Upper lobe of left lung (tissue), 6 donors: ENCODE data around the gene WNK1. TPM values are rescaled to one million over a fixed set of nuclear protein-coding genes. Genes with fewer than 3 reads are reported as not detected.

Experiments
- ATAC-seq, 2 donors: fragments of 200-7000 bp; cut with Tn5 transposase; one replicate each; pipeline ENCODE4 v1.9.1; 2022; ENCODE audit warnings: mild to moderate bottlenecking in 2 of 2, moderate library complexity in 2 of 2; ENCODE audit not compliant: low FRiP score in 2 of 2
- DNase-seq, 2 donors: peaks; one replicate each; pipeline ENCODE4 v3.0.0-alpha.2; 2019 to 2020
- H3K27ac ChIP-seq, 4 donors: fragments of 200-600 bp; sonication (generic); one replicate each; pipeline ENCODE4 v1.5.1; 2016 to 2019
- H3K27me3 ChIP-seq, 4 donors: fragments of 200-600 bp; sonication (generic); one replicate each; pipeline ENCODE4 v1.5.1; 2017 to 2019
- H3K36me3 ChIP-seq, 4 donors: fragments of 200-600 bp; sonication (generic); one replicate each; pipeline ENCODE4 v1.5.1; 2016 to 2019
- H3K4me1 ChIP-seq, 4 donors: fragments of 200-600 bp; sonication (generic); one replicate each; pipeline ENCODE4 v1.5.1; 2018 to 2019
- H3K4me3 ChIP-seq, 4 donors: fragments of 200-600 bp; sonication (generic); one replicate each; pipeline ENCODE4 v1.5.1; 2017 to 2019; ENCODE audit warnings: mild to moderate bottlenecking in 2 of 4, moderate library complexity in 1 of 4
- H3K9me3 ChIP-seq, 4 donors: fragments of 200-600 bp; sonication (generic); one replicate each; pipeline ENCODE4 v1.5.1; 2018 to 2019
- EP300 ChIP-seq, 4 donors: sonication (generic); formaldehyde crosslinking; IDR thresholded peaks; one replicate each; pipeline ENCODE4 v1.5.1; 2017; ENCODE audit warnings: antibody characterized with exemption in 4 of 4, control low read depth in 2 of 4
- POLR2A ChIP-seq, 4 donors: fragments of 450-650 bp; IDR thresholded peaks; one replicate each; pipeline ENCODE4 v1.5.1; 2016 to 2017; ENCODE audit warnings: antibody characterized with exemption in 4 of 4, mild to moderate bottlenecking in 2 of 4
- POLR2AphosphoS5 ChIP-seq, 2 donors: sonication (generic); formaldehyde crosslinking; IDR thresholded peaks; one replicate each; pipeline ENCODE4 v1.5.1; 2017; ENCODE audit warnings: antibody characterized with exemption in 2 of 2
- WGBS, 2 donors: methylation state at CpG; one replicate each; pipeline ENCODE4 v1.1.5; 2017 to 2018; 5-methylcytosine and 5-hydroxymethylcytosine counted together
- total RNA-seq, 6 donors: library from RNA; depleted of rRNA in 4 of 6; stranded (reverse); fragments of >200 nt in 4 of 6; gene quantifications; one replicate each; pipeline versions ENCODE4 v1.1.0 to v1.2.1, GENCODE V29; 2016 to 2021
- TF ChIP-seq, protein P1 (sequence below), 6 experiments: fragments of 450-650 bp in 4 of 6; fragments of 200-600 bp in 2 of 6; sonication (generic) in 2 of 6; IDR thresholded peaks; one replicate each; pipeline ENCODE4 v1.5.1; 2016 to 2019; ENCODE audit warnings: antibody characterized with exemption in 6 of 6
- donor health status: DM: no; HTN: no; CAD: no; lungs with moderate emphysema.
- donor health status: DM: no; HTN: yes; CAD: no; lungs with severe emphysema.

WNK1 gene
- total RNA-seq, 6 donors from 2014 or later: 184 to 288 (median 245) TPM

DNA sequence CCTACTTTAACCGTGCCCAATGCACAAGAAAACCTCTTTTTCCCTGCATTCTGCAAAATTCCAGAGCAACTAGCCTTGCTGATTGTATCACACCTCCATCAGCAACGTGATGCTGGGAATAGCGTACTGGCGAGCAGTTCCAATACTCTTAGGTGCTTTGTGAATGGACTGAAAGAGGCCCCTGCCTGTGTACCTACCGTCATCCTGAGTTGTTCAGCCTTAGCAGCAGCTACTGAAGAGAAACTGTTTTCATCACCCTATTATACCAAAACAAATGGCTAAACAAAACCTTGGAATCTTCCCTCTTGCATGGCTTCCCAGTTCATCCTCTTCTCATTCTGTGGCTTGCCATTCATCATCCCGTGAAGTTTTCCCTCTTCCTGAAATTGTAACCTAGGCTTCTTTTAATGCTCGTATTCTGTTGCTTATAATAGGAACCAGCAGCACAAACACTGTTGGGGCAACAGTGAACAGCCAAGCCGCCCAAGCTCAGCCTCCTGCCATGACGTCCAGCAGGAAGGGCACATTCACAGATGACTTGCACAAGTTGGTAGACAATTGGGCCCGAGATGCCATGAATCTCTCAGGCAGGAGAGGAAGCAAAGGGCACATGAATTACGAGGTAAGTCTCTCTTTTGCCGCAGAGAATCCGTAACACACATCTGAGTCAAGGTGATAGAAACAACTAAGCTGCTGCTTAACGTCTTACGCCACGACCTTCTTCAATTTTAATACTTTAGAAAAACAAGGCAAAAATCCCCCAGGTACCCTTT, 155.2 kb downstream of the WNK1 start:
- 70 to 71% methylated on average over 16 of the region's 16 CpGs for WGBS, 2 donors
- Histone ChIP-seq H3K4me3 (no peak overlapping the region), H3K36me3 (peaks cover 31 to 96% (median 59%) of the 10 kb centered on the region in 4 donors), H3K27ac (no peak overlapping the region), H3K4me1 (peaks cover 7 to 23% (median 13%) of the 10 kb centered on the region in 4 donors), H3K9me3 (no peaks in the 10 kb centered on the region), H3K27me3 (no peaks in the 10 kb centered on the region)
- DNase-seq (no peak), ATAC-seq (no peak)
- TF ChIP-seq POLR2A (IDR thresholded peaks at IDR 0.05): no peak
- TF ChIP-seq, protein P1, sequence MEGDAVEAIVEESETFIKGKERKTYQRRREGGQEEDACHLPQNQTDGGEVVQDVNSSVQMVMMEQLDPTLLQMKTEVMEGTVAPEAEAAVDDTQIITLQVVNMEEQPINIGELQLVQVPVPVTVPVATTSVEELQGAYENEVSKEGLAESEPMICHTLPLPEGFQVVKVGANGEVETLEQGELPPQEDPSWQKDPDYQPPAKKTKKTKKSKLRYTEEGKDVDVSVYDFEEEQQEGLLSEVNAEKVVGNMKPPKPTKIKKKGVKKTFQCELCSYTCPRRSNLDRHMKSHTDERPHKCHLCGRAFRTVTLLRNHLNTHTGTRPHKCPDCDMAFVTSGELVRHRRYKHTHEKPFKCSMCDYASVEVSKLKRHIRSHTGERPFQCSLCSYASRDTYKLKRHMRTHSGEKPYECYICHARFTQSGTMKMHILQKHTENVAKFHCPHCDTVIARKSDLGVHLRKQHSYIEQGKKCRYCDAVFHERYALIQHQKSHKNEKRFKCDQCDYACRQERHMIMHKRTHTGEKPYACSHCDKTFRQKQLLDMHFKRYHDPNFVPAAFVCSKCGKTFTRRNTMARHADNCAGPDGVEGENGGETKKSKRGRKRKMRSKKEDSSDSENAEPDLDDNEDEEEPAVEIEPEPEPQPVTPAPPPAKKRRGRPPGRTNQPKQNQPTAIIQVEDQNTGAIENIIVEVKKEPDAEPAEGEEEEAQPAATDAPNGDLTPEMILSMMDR (IDR thresholded peaks at IDR 0.05): no peak
- TF ChIP-seq POLR2AphosphoS5 (IDR thresholded peaks at IDR 0.05): no peak
- no peak for TF ChIP-seq EP300 (IDR thresholded peaks at IDR 0.05)

DNA sequence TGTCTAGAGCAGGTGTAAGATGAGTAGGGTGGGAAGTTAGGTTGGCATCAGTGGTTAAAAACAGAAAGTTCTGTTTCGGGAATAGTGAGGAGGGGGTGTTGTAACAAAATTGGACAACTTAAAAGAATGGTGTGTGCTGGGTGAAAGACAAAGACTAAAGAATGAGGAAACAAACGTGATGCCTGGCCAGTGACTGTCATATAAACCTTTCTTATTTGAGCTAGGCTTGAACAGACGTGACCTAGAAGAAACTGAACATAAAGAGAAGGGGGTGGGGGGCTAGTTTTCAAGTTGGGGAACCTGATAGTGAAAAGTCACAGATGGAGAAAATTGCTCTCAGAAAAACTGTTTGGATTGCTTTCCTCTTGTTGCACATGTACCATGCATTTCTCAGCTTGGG, 157.5 kb downstream of the WNK1 start:
- TF ChIP-seq POLR2AphosphoS5 (IDR thresholded peaks at IDR 0.05): no peak
- TF ChIP-seq, protein P1 (IDR thresholded peaks at IDR 0.05): no peak
- TF ChIP-seq POLR2A (IDR thresholded peaks at IDR 0.05): no peak
- no peak for TF ChIP-seq EP300 (IDR thresholded peaks at IDR 0.05)
- H3K4me1 ChIP-seq: peaks cover 7 to 24% (median 14%) of the 10 kb centered on the region in 4 donors
- ATAC-seq: no peak
- H3K36me3 ChIP-seq: peaks cover 28 to 96% (median 56%) of the 10 kb centered on the region in 4 donors
- no peak overlapping the region for H3K27ac ChIP-seq
- WGBS, 2 donors: 72 to 73% methylated on average over 3 of the region's 3 CpGs
- no peaks in the 10 kb centered on the region for H3K27me3 ChIP-seq
- DNase-seq: no peak
- H3K9me3 ChIP-seq: no peaks in the 10 kb centered on the region
- H3K4me3 ChIP-seq: no peak overlapping the region

- Histone ChIP-seq H3K4me3 (no peak overlapping the region), H3K27me3 (no peaks in the 10 kb centered on the region), H3K36me3 (peaks cover 28 to 96% (median 54%) of the 10 kb centered on the region in 4 donors), H3K4me1 (peaks cover 7 to 29% (median 16%) of the 10 kb centered on the region in 4 donors), H3K27ac (peak overlapping the region in 2 of 4 donors; percentile 5 to 30), H3K9me3 (no peaks in the 10 kb centered on the region)
- 66 to 69% methylated on average over 4 of the region's 4 CpGs for WGBS, 2 donors
- DNase-seq (no peak), ATAC-seq (no peak)
- TF ChIP-seq, protein P1 (IDR thresholded peaks at IDR 0.05): no peak
- TF ChIP-seq POLR2AphosphoS5 (IDR thresholded peaks at IDR 0.05) (no peak), EP300 (IDR thresholded peaks at IDR 0.05) (no peak), POLR2A (IDR thresholded peaks at IDR 0.05) (no peak)
Observed at GRCh38 chr12:910416-910815, 158.0 kb downstream of the WNK1 start.

DNA sequence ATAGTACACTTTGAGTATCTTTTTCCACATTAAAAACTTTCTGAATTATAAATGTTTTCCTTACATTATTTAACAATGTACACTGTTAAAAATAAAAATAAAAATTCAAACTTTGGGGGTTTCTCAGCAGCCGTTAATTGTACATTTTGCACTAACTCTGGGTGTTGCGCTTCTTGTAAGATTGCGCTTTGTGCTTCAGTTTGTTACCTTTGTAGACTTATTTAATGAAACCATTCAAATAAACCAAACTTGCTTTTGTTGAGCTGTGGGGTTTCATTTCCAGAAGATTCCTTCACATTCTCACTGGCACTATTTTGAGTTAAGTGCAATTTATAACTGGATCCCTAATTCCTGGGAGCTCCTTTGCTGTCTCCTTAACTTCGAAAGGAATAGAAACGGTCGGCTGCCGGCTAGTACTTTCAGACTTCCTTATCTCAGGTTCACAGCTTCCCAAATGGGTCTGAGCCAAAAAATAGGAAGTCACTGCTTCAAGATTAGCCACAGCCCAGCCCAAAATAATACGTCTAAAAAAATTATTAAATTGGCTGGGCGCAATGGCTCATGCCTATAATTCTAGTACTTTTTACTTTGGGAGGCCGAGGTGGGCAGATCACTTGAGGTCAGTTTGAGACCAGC, 158.9 kb downstream of the WNK1 start:
- Histone ChIP-seq H3K4me3 (no peak overlapping the region), H3K4me1 (peaks cover 7 to 29% (median 16%) of the 10 kb centered on the region in 4 donors), H3K9me3 (no peaks in the 10 kb centered on the region), H3K36me3 (peaks cover 22 to 94% (median 49%) of the 10 kb centered on the region in 4 donors), H3K27me3 (no peaks in the 10 kb centered on the region), H3K27ac (peak overlapping the region in 2 of 4 donors; percentile 23 to 30)
- DNase-seq (peak in 1 of 2 donors; percentile 26), ATAC-seq (peak in 1 of 2 donors; percentile 43)
- WGBS, 2 donors: 48 to 59% methylated on average over 10 of the region's 10 CpGs
- TF ChIP-seq, protein P1 (IDR thresholded peaks at IDR 0.05): no peak
- no peak for TF ChIP-seq POLR2AphosphoS5 (IDR thresholded peaks at IDR 0.05)
- TF ChIP-seq EP300 (IDR thresholded peaks at IDR 0.05): no peak
- no peak for TF ChIP-seq POLR2A (IDR thresholded peaks at IDR 0.05)
